Measurements from ENCODE around the gene PPP1R15B.

The PPP1R15B gene

DNA sequence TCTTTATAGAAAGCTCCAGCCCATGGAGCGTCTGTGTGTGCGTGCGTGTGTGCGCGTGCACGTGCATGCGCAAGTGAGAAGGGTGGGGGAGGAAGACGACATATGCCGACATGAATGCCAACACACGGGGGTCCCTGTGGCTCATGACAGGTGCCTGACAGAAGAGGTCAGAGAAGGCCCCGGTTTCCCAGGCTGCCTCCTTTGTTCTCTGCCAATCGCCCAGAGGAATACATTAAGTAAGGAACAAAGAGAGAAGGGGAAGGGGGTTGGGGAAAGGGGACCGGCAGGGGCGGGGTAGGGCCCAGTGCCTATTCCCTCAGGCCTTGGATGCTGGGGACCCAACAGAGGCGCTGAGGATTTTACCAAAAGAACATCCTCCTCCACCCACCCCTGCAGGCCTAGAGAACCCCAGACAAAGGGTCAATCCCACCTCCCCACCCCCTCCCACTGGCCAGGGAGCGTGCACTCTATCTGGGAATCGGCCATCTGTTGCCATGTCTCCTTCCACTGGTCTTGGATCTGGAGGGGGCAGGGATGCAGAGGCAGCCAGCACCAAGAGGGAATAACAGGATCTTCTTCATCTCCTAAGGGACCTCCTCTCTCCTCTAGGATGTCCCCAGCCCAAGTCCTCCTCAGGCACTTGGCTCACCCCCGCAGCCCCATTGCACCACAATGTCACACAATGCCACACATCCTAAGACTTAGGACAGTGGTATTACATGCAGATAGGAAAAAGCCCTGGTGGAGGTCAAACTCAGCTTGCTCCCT, 43.6 kb upstream of the PPP1R15B start:
- TF ChIP-seq CTCF (conservative IDR thresholded peaks at IDR 0.05; ENCODE audit: low read depth, low read length) = no peak
- H3K4me3 ChIP-seq (ENCODE audit: low read depth, low read length) = no peak overlapping the region
- DNase-seq (ENCODE audit: low read depth) = no peak

GRCh38 chr1:204454476-204454875, 42.9 kb upstream of the PPP1R15B start:
- no peak for TF ChIP-seq CTCF (conservative IDR thresholded peaks at IDR 0.05; ENCODE audit: low read depth, low read length)
- DNase-seq (ENCODE audit: low read depth) = no peak
- H3K4me3 ChIP-seq (ENCODE audit: low read depth, low read length) = no peak overlapping the region

DNA sequence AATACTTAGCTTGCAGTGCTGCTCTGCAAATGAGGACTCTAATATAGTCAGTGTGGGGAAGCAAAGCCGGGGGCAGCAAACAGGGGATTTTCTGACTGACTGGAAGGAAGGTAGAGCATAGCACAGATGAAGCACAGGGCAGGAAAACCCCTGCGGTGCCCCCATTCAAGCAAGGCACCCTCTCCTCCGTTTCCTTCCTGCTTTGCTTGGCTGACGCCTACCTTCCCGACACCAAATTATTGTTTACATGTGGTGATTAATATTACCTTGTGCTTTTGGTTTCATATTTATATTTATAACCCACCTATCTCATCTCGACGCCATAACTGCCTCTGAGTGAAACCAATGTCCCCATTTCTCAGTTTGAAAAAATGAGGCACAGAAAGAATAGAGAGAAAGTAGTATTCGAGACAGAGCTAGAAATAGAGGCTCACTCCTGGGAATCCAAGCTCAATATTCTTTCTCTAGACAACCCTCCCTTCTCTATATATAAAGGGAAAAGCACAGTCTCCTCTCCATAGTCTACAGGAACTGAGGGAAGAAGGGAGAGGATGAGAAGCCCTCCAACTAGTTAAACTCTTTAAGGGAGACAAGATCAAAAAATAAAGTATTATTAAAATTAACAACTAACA, 41.6 kb upstream of the PPP1R15B start:
- H3K4me3 ChIP-seq (ENCODE audit: low read depth, low read length) = no peak overlapping the region
- no peak for DNase-seq (ENCODE audit: low read depth)
- no peak for TF ChIP-seq CTCF (conservative IDR thresholded peaks at IDR 0.05; ENCODE audit: low read depth, low read length)

- no peak for TF ChIP-seq CTCF (conservative IDR thresholded peaks at IDR 0.05; ENCODE audit: low read depth, low read length)
- no peak overlapping the region for H3K4me3 ChIP-seq (ENCODE audit: low read depth, low read length)
- DNase-seq (ENCODE audit: low read depth) = no peak
Observed at GRCh38 chr1:204451352-204452124, 39.9 kb upstream of the PPP1R15B start.

GRCh38 chr1:204450461-204451257, 39.0 kb upstream of the PPP1R15B start:
- no peak for TF ChIP-seq CTCF (conservative IDR thresholded peaks at IDR 0.05; ENCODE audit: low read depth, low read length)
- H3K4me3 ChIP-seq (ENCODE audit: low read depth, low read length) = no peak overlapping the region
- no peak for DNase-seq (ENCODE audit: low read depth)

- DNase-seq (ENCODE audit: low read depth) = no peak
- TF ChIP-seq CTCF (conservative IDR thresholded peaks at IDR 0.05; ENCODE audit: low read depth, low read length) = no peak
- H3K4me3 ChIP-seq (ENCODE audit: low read depth, low read length) = no peak overlapping the region
Observed at GRCh38 chr1:204449678-204450280, 38.2 kb upstream of the PPP1R15B start.
